Fibroblast of peridontal ligament (primary cell): ENCODE results near the gene PITHD1.
A peak's percentile ranks its signal among the peaks of the same experiment; 100 is the strongest.
"Not testable (repeated sequence)": the region's sequence is repeated elsewhere in the genome, so short reads cannot be mapped to it uniquely, and the experiment has no call there.

Experiments used
- DNase-seq: peaks from one replicate; pipeline ENCODE4 v3.0.0-alpha.2; 2010; ENCODE audit errors: extremely low read depth

Gene PITHD1

GRCh38 chr1:23825762-23826522 lies 47.7 kb downstream of the PITHD1 start:
- peak; percentile 7 for DNase-seq

GRCh38 chr1:23826590-23826989 lies 48.4 kb downstream of the PITHD1 start:
- not testable (repeated sequence) for DNase-seq

- no peak for DNase-seq
Measured at GRCh38 chr1:23827717-23828116, 49.5 kb downstream of the PITHD1 start.

GRCh38 chr1:23834156-23834555 lies 55.9 kb downstream of the PITHD1 start:
- not testable (repeated sequence) for DNase-seq

GRCh38 chr1:23836037-23836436 lies 57.8 kb downstream of the PITHD1 start:
- DNase-seq = no peak
